GM12878 (cell line): ENCODE results near the gene SLIT1. TPM values are rescaled to one million over a fixed set of nuclear protein-coding genes. Genes with fewer than 3 reads are reported as not detected.

Source experiments
- ATAC-seq: fragments of 200-7000 bp; cut with Tn5 transposase; 3 replicates; pipeline ENCODE4 v1.9.1; 2020; ENCODE audit warnings: mild to moderate bottlenecking, moderate library complexity
- BruUV-seq: library from RNA; stranded (reverse); fragments of 400-500 nt; replicated peaks from 2 replicates; lab custom pipeline; 2021; lab: Mats Ljungman, UMichigan
- CTCF ChIA-PET: fragments of 300-600 bp; sonication (Branson Sonifier 250); formaldehyde crosslinking; extraction: SDS; loops from one replicate; lab custom pipeline; 2021; ENCODE audit warnings: inconsistent platforms; lab: Yijun Ruan, JAX
- POLR2A ChIA-PET: fragments of 350-600 bp; formaldehyde crosslinking; extraction: SDS; loops from one replicate; lab custom pipeline; 2021; ENCODE audit warnings: inconsistent platforms; lab: Charles Lee
- RAD21 ChIA-PET: fragments of 300-600 bp; sonication (Branson Sonifier 250); formaldehyde crosslinking; loops from one replicate; lab custom pipeline; 2023; ENCODE audit warnings: antibody characterized with exemption; ENCODE audit not compliant: unreplicated experiment; lab: Charles Lee
- SMC1A ChIA-PET: fragments of 300-600 bp; sonication (Branson Sonifier 250); formaldehyde crosslinking; loops from one replicate; lab custom pipeline; 2023; ENCODE audit not compliant: unreplicated experiment, uncharacterized antibody; lab: Charles Lee
- DNase-seq: peaks from one replicate; pipeline ENCODE4 v3.0.0-alpha.2; 2011; ENCODE audit warnings: low read depth, low spot score
- FAIRE-seq: peaks from 3 replicates; lab custom pipeline; 2011; peaks lifted over from hg19 to GRCh38; lab: Jason Lieb, UNC
- H2AFZ ChIP-seq: 2 replicates; pipeline ENCODE4 v1.6.0; 2011; ENCODE audit warnings: low read depth, low read length, control low read depth; ENCODE audit not compliant: control insufficient read depth
- H3K27ac ChIP-seq: 2 replicates; pipeline ENCODE4 v1.5.1; 2011; ENCODE audit warnings: control low read depth; ENCODE audit not compliant: control insufficient read depth, insufficient read depth
- H3K27me3 ChIP-seq, 2 experiments: replicated peaks in 1 of 2; 2 replicates each; pipeline versions ENCODE4 v1.6.0 to v1.6.1; 2011; ENCODE audit warnings: low read length in 1 of 2; ENCODE audit not compliant: control insufficient read depth in 2 of 2, insufficient read depth in 2 of 2
- H3K36me3 ChIP-seq, 2 experiments: 2 replicates each; pipeline ENCODE4 v1.5.1; 2011; ENCODE audit warnings: low read length in 1 of 2; ENCODE audit not compliant: control insufficient read depth in 2 of 2, insufficient read depth in 2 of 2
- H3K4me1 ChIP-seq: 2 replicates; pipeline ENCODE4 v1.6.1; 2011; ENCODE audit warnings: mild to moderate bottlenecking, low read length, moderate library complexity, mixed read lengths; ENCODE audit not compliant: control insufficient read depth, insufficient read depth
- H3K4me2 ChIP-seq: 2 replicates; pipeline ENCODE4 v1.6.0; 2011; ENCODE audit warnings: control low read depth; ENCODE audit not compliant: control insufficient read depth, insufficient read depth
- H3K4me3 ChIP-seq: fragments of 200-600 bp; sonication (generic); 2 replicates; pipeline ENCODE4 v1.5.1; 2016
- H3K79me2 ChIP-seq: 2 replicates; pipeline ENCODE4 v1.6.0; 2011; ENCODE audit warnings: low read length; ENCODE audit not compliant: control insufficient read depth, insufficient read depth
- H3K9ac ChIP-seq: 2 replicates; pipeline ENCODE4 v1.8.0; 2011; ENCODE audit warnings: low read length, control low read depth, mixed read lengths; ENCODE audit not compliant: control insufficient read depth, insufficient read depth
- H3K9me3 ChIP-seq: replicated peaks from 3 replicates; pipeline ENCODE4 v1.5.1; 2011; ENCODE audit warnings: mild to moderate bottlenecking, low read length; ENCODE audit not compliant: control insufficient read depth, insufficient read depth
- H4K20me1 ChIP-seq: 2 replicates; pipeline ENCODE4 v1.6.0; 2011; ENCODE audit not compliant: control insufficient read depth, insufficient read depth
- CHD2 ChIP-seq: IDR thresholded peaks from 2 replicates; pipeline ENCODE4 v1.6.1; 2011; ENCODE audit warnings: low read depth, low read length, improper control_type of control experiment, borderline replicate concordance
- E2F8 ChIP-seq: fragments of 450-650 bp; IDR thresholded peaks from 2 replicates; pipeline ENCODE4 v1.6.1; 2018; ENCODE audit warnings: mild to moderate bottlenecking, low read depth, moderate library complexity; ENCODE audit not compliant: partially characterized antibody
- HCFC1 ChIP-seq: fragments of 150-350 bp; IDR thresholded peaks from 2 replicates; pipeline ENCODE4 v1.6.1; 2014; ENCODE audit warnings: low read length
- SMAD5 ChIP-seq: IDR thresholded peaks from 2 replicates; pipeline ENCODE4 v1.6.1; 2016; ENCODE audit warnings: antibody characterized with exemption, low read depth
- WGBS: methylation state at CpG from one replicate; pipeline ENCODE4 v1.1.6; 2016; ENCODE audit warnings: low lambda C conversion rate; ENCODE audit not compliant: insufficient replicate concordance, insufficient coverage; ENCODE audit errors: missing lambda C conversion rate; 5-methylcytosine and 5-hydroxymethylcytosine counted together
- in situ Hi-C: fragments of 300-500 bp; cut with MboI; formaldehyde crosslinking; loops from 9 replicates; pipeline ENCODE4 v1.14.3; 2018; ENCODE audit warnings: mixed read lengths
- intact Hi-C: fragments of 100-400 bp; cut with micrococcal nuclease; formaldehyde crosslinking; loops from one replicate; pipeline ENCODE4 v1.14.2; 2022; ENCODE audit not compliant: unreplicated experiment
- polyA plus RNA-seq, 11 experiments: library from polyadenylated mRNA; depleted of rRNA in 4 of 11; unstranded in 6 of 11; stranded (reverse) in 5 of 11; fragments of >200 nt; fragmentation: Nextera tagmentation in 4 of 11; fragmentation: Illumina TruSeq in 1 of 11; extraction: Ambion mirVana in 4 of 11; extraction: Trizol in 1 of 11; gene quantifications; 1 replicate in 1 of 11; 2 replicates in 10 of 11; pipeline versions ENCODE4 v1.2.1 to v1.2.3, GENCODE V29; 2011 to 2016; ENCODE audit warnings: inconsistent platforms in 2 of 11, missing spikeins in 2 of 11, low read depth in 1 of 11
- total RNA-seq, 4 experiments: library from RNA; depleted of rRNA in 3 of 4; stranded (reverse); fragments of >200 nt in 3 of 4; fragmentation: Illumina TruSeq in 1 of 4; extraction: Trizol in 1 of 4; gene quantifications; 2 replicates each; pipeline versions ENCODE4 v1.2.1 to v1.2.3, GENCODE V29; 2013 to 2021

SLIT1 gene
- total and polyA plus RNA-seq, 10 of the 15 experiments (the other 5 are each of a cell fraction or from before 2014, with no cell fraction given), result 0.04 to 0.19 (median 0.06) TPM; not detected in 4

GRCh38 chr10:97066877-97067555, 118.7 kb downstream of the SLIT1 start:
- Histone ChIP-seq H4K20me1 (no peaks in the 10 kb centered on the region), H2AFZ (no peak overlapping the region), H3K9ac (no peak overlapping the region), H3K36me3 (no peaks in the 10 kb centered on the region), H3K79me2 (no peaks in the 10 kb centered on the region), H3K4me2 (no peak overlapping the region), H3K4me3 (no peak overlapping the region), H3K27me3 (peaks cover 0 to 2% of the 10 kb centered on the region in 2 experiments; a peak in 2 of 4 replicates), H3K4me1 (no peaks in the 10 kb centered on the region), H3K9me3 (no peaks in the 10 kb centered on the region; the same call in 2 of the 3 replicates), H3K27ac (no peak overlapping the region)
- WGBS, result 42% methylated on average over 13 of the region's 13 CpGs
- ChIA-PET SMC1A (interaction anchor here (1.1 kb wide), 1 partner anchor 144 kb away, joined by 3 read pairs; no protein-coding TSS in a partner anchor), POLR2A (no interaction called here), RAD21 (interaction anchor here (0.5 kb wide), 1 partner anchor 147 kb away, joined by 3 read pairs; no protein-coding TSS in a partner anchor), CTCF (interaction anchor here (0.6 to 19.9 kb wide), 3 partner anchors 31 to 390 kb away, joined by 3 to 651 read pairs (median 4); no protein-coding TSS in a partner anchor)
- in situ Hi-C loops (no loop called here), intact Hi-C loops (no loop called here)
- no peak for FAIRE-seq
- BruUV-seq, result no TSS peak
- no peak for TF ChIP-seq HCFC1
- TF ChIP-seq SMAD5, result no peak
- no peak for TF ChIP-seq E2F8
- TF ChIP-seq CHD2, result no peak
- DNase-seq, result no peak
- ATAC-seq, result no peak
